ENCODE measurements around the gene CLDN20. TPM values are rescaled to one million over a fixed set of nuclear protein-coding genes. Genes with fewer than 3 reads are reported as not detected.

Gene CLDN20
- polyA plus RNA-seq, 1 of the 3 experiments (the other 2 are of a cell fraction) = 0.07 TPM

- H3K79me2 ChIP-seq (ENCODE audit: insufficient read depth) = peaks cover 16% of the 10 kb centered on the region; the same call in 1 of the 2 replicates
- H3K4me1 ChIP-seq (ENCODE audit: control insufficient read depth in 1 of 2, insufficient read depth in 2 of 2, low read depth in 1 of 2, low read length in 1 of 2) = peaks cover 38 to 72% of the 10 kb centered on the region in 2 experiments
- peaks cover 16 to 26% of the 10 kb centered on the region in 2 experiments for H3K36me3 ChIP-seq (replicated peaks in 1 of 2; ENCODE audit: control insufficient read depth in 1 of 2, insufficient read depth in 2 of 2, low read length in 1 of 2)
- H3K27me3 ChIP-seq (ENCODE audit: insufficient read depth) = no peaks in the 10 kb centered on the region
- POLR2A ChIA-PET = interaction anchor here (1.1 to 1.2 kb wide), 2 partner anchors 39 to 753 kb away, joined by 3 read pairs; no protein-coding TSS in a partner anchor
- peak; percentile 57 for DNase-seq
- peak overlapping the region; percentile 93 to 99 for H3K27ac ChIP-seq (ENCODE audit: low read depth in 2 of 2, low read length in 1 of 2)
- no peaks in the 10 kb centered on the region for H3K9me2 ChIP-seq
- CTCF ChIA-PET = interaction anchor here (0.9 to 4.2 kb wide), 10 partner anchors 9 to 348 kb away, joined by 3 to 26 read pairs (median 4); partner anchors contain the start of gene TFB1M
- H3F3A ChIP-seq (replicated peaks; ENCODE audit: insufficient read depth) = peaks cover 55% of the 10 kb centered on the region
- H3K4me2 ChIP-seq = peak overlapping the region; percentile 34
- H4K20me1 ChIP-seq (ENCODE audit: insufficient read depth) = no peaks in the 10 kb centered on the region
- H2AFZ ChIP-seq (ENCODE audit: low read depth) = no peak overlapping the region
- no peak overlapping the region for H3K4me3 ChIP-seq (ENCODE audit: low read depth in 2 of 2, low read length in 1 of 2)
- 31% methylated on average over 9 of the region's 10 CpGs for WGBS (ENCODE audit: low lambda C conversion rate)
- no peaks in the 10 kb centered on the region for H3K9me3 ChIP-seq
- 0 out of 2 replicates have a peak overlapping the region, but pooled peaks have one; percentile 23 for H3K9ac ChIP-seq
- TF ChIP-seq TAF1 (IDR thresholded peaks at IDR 0.05; ENCODE audit: borderline replicate concordance, low read depth, low read length) (no peak; the same call in 1 of the 2 replicates), SIN3A (IDR thresholded peaks at IDR 0.05; ENCODE audit: borderline replicate concordance, low read depth, low read length) (no peak), FOXJ3 (CRISPR knock-in tag; IDR thresholded peaks at IDR 0.05) (peak; percentile 87), EP300 (IDR thresholded peaks at IDR 0.05; ENCODE audit: borderline replicate concordance in 1 of 2, low read depth in 1 of 2, low read length in 1 of 2) (peak; percentile 16 to 90; a peak in 2 of 4 replicates), TCF12 (IDR thresholded peaks at IDR 0.05) (peak; percentile 86), JUND (IDR thresholded peaks at IDR 0.05) (0 out of 2 replicates have a peak, but pooled peaks have one; percentile 5), MXI1 (IDR thresholded peaks at IDR 0.05; ENCODE audit: low read depth, low read length) (peak; percentile 86), RXRA (IDR thresholded peaks at IDR 0.05; ENCODE audit: borderline replicate concordance, low read depth) (no peak), MEF2A (IDR thresholded peaks at IDR 0.05; ENCODE audit: borderline replicate concordance, low read depth) (no peak), RFX5 (IDR thresholded peaks at IDR 0.05; ENCODE audit: low read length) (0 out of 2 replicates have a peak, but pooled peaks have one; percentile 15), CHD2 (IDR thresholded peaks at IDR 0.05; ENCODE audit: low read length, partially characterized antibody) (peak; percentile 59), POLR2AphosphoS5 (IDR thresholded peaks at IDR 0.05; ENCODE audit: low read depth, low read length) (no peak), NRF1 (IDR thresholded peaks at IDR 0.05; ENCODE audit: low read depth, low read length) (no peak), NFIC (IDR thresholded peaks at IDR 0.05; ENCODE audit: borderline replicate concordance) (peak; percentile 5; the same call in 1 of the 2 replicates), FOXM1 (IDR thresholded peaks at IDR 0.05; ENCODE audit: low read depth) (no peak), RCOR1 (IDR thresholded peaks at IDR 0.05; ENCODE audit: low read length) (peak; percentile 77), GABPA (IDR thresholded peaks at IDR 0.05; ENCODE audit: low read depth) (no peak), EZH2phosphoT487 (IDR thresholded peaks at IDR 0.05; ENCODE audit: borderline replicate concordance, low read depth) (no peak), SMC3 (IDR thresholded peaks at IDR 0.05; ENCODE audit: low read depth, low read length) (no peak), ELF1 (IDR thresholded peaks at IDR 0.05) (no peak), GATA2 (CRISPR knock-in tag; IDR thresholded peaks at IDR 0.05) (peak; percentile 81), FOSL2 (IDR thresholded peaks at IDR 0.05; ENCODE audit: borderline replicate concordance, low read depth) (no peak), USF2 (IDR thresholded peaks at IDR 0.05; ENCODE audit: borderline replicate concordance, low read depth, low read length) (no peak), USF1 (IDR thresholded peaks at IDR 0.05; ENCODE audit: borderline replicate concordance, low read depth) (no peak), TEAD4 (IDR thresholded peaks at IDR 0.05; ENCODE audit: borderline replicate concordance, insufficient read depth) (no peak)
- TF ChIP-seq, protein P1, sequence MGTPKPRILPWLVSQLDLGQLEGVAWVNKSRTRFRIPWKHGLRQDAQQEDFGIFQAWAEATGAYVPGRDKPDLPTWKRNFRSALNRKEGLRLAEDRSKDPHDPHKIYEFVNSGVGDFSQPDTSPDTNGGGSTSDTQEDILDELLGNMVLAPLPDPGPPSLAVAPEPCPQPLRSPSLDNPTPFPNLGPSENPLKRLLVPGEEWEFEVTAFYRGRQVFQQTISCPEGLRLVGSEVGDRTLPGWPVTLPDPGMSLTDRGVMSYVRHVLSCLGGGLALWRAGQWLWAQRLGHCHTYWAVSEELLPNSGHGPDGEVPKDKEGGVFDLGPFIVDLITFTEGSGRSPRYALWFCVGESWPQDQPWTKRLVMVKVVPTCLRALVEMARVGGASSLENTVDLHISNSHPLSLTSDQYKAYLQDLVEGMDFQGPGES (IDR thresholded peaks at IDR 0.05; ENCODE audit: low read depth, low read length) = no peak
- TF ChIP-seq, protein P2, sequence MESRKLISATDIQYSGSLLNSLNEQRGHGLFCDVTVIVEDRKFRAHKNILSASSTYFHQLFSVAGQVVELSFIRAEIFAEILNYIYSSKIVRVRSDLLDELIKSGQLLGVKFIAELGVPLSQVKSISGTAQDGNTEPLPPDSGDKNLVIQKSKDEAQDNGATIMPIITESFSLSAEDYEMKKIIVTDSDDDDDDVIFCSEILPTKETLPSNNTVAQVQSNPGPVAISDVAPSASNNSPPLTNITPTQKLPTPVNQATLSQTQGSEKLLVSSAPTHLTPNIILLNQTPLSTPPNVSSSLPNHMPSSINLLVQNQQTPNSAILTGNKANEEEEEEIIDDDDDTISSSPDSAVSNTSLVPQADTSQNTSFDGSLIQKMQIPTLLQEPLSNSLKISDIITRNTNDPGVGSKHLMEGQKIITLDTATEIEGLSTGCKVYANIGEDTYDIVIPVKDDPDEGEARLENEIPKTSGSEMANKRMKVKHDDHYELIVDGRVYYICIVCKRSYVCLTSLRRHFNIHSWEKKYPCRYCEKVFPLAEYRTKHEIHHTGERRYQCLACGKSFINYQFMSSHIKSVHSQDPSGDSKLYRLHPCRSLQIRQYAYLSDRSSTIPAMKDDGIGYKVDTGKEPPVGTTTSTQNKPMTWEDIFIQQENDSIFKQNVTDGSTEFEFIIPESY (IDR thresholded peaks at IDR 0.05; ENCODE audit: borderline replicate concordance, low read depth) = no peak
- TF ChIP-seq, protein P3, sequence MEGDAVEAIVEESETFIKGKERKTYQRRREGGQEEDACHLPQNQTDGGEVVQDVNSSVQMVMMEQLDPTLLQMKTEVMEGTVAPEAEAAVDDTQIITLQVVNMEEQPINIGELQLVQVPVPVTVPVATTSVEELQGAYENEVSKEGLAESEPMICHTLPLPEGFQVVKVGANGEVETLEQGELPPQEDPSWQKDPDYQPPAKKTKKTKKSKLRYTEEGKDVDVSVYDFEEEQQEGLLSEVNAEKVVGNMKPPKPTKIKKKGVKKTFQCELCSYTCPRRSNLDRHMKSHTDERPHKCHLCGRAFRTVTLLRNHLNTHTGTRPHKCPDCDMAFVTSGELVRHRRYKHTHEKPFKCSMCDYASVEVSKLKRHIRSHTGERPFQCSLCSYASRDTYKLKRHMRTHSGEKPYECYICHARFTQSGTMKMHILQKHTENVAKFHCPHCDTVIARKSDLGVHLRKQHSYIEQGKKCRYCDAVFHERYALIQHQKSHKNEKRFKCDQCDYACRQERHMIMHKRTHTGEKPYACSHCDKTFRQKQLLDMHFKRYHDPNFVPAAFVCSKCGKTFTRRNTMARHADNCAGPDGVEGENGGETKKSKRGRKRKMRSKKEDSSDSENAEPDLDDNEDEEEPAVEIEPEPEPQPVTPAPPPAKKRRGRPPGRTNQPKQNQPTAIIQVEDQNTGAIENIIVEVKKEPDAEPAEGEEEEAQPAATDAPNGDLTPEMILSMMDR (IDR thresholded peaks at IDR 0.05) = no peak
Measured at GRCh38 chr6:155275808-155276480, 12.1 kb downstream of the CLDN20 start.

Measured in SK-N-SH (cell line).